NCI-H146 (cell line): ENCODE measurements around the gene CTSO.
"Not testable (repeated sequence)": the region's sequence is repeated elsewhere in the genome, so short reads cannot be mapped to it uniquely, and the experiment has no call there.

Experiments used
- DNase-seq: peaks from one replicate; lab custom pipeline; 2025; lab: John Stamatoyannopoulos, UW

Gene CTSO

GRCh38 chr4:155954939-155955338 lies 1.3 kb upstream of the CTSO start:
- DNase-seq = no peak

GRCh38 chr4:155954118-155954685 lies 536 bp upstream of the CTSO start:
- DNase-seq = no peak

GRCh38 chr4:155952501-155952901 lies 1.2 kb downstream of the CTSO start:
- no peak for DNase-seq

GRCh38 chr4:155950461-155950860 lies 3.2 kb downstream of the CTSO start:
- no peak for DNase-seq

- no peak for DNase-seq
Observed at GRCh38 chr4:155948541-155948940, 5.1 kb downstream of the CTSO start.

GRCh38 chr4:155946486-155946885 lies 7.2 kb downstream of the CTSO start:
- no peak for DNase-seq

- no peak for DNase-seq
Observed at GRCh38 chr4:155944516-155944915, 9.2 kb downstream of the CTSO start.

GRCh38 chr4:155943605-155944291 lies 9.9 kb downstream of the CTSO start:
- no peak for DNase-seq

GRCh38 chr4:155941820-155942219 lies 11.8 kb downstream of the CTSO start:
- DNase-seq = no peak

GRCh38 chr4:155941085-155941790 lies 12.4 kb downstream of the CTSO start:
- DNase-seq = no peak

GRCh38 chr4:155935389-155935986 lies 18.2 kb downstream of the CTSO start:
- no peak for DNase-seq

GRCh38 chr4:155934634-155935033 lies 19.0 kb downstream of the CTSO start:
- DNase-seq = not testable (repeated sequence)

- no peak for DNase-seq
Observed at GRCh38 chr4:155931634-155932033, 22.0 kb downstream of the CTSO start.

- DNase-seq = no peak
Observed at GRCh38 chr4:155930330-155930729, 23.3 kb downstream of the CTSO start.

GRCh38 chr4:155929833-155930232 lies 23.8 kb downstream of the CTSO start:
- no peak for DNase-seq

- DNase-seq = no peak
Observed at GRCh38 chr4:155924637-155925036, 29.0 kb downstream of the CTSO start.

GRCh38 chr4:155921597-155921996 lies 32.1 kb downstream of the CTSO start:
- no peak for DNase-seq

GRCh38 chr4:155914782-155915181 lies 38.9 kb downstream of the CTSO start:
- DNase-seq = no peak

GRCh38 chr4:155911905-155912304 lies 41.8 kb downstream of the CTSO start:
- no peak for DNase-seq

- no peak for DNase-seq
Observed at GRCh38 chr4:155909615-155910226, 43.9 kb downstream of the CTSO start.

GRCh38 chr4:155908187-155909139 lies 45.2 kb downstream of the CTSO start:
- DNase-seq = no peak
